ENCODE data around the gene SOX15.
"Not testable (repeated sequence)": the region's sequence is repeated elsewhere in the genome, so short reads cannot be mapped to it uniquely, and the experiment has no call there.

SOX15 gene

DNA sequence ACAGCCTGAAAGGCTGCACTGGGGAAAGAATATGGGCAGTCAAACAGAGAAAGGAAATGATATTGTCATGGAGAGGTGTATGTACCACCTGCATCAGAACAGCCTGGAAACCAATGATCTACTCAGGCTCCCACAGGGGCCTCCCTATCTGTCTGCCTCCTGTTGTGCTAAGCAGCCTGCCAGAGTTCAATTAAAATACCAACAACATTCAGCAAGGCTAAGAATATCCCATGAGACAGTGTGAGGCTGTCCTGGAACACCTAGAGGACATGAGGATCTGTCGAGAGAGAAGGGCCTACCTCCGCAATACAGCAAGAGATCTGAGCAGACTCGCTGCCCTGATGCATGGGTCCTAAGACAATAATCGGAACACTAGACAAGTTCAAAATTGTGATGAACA, 16.4 kb upstream of the SOX15 start:
- FAIRE-seq = no peak

DNA sequence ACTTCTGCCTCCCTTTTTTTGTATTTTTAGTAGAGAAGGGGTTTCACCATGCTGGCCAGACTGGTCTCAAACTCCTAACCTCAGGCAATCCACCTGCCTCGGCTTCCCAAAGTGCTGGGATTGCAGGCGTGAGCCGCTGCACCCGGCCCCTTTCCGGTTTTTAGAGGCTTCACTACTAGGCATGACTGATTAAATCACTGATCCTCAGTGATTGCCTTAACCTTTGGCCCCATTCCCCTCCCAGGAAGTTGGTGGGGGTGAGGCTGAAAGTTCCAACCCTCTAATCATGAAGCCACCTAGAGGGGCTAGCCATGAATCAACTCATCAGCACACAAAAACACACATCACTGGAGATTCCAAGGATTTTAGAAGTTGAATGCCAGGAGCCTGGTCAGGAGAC, 7.7 kb upstream of the SOX15 start:
- FAIRE-seq = not testable (repeated sequence)

DNA sequence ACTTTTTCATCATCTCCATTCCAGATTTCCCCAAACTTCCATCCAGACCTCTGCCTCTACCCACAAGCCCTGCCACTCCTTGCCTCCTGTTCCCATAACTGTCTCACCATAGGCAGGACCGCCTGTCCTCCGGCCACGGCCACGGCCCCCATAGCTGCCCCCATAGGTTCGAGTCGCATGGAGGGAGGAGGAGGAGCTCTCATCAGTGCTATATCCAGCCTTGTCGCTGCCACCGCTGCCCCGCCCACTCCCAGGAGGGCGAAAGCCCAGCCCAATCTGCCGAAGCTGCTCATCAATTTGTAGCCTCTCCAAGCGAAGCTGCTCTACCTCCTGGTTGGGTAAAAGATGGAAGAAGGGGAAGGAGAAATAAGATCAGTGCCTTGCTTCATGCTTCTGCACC, 3.4 kb upstream of the SOX15 start:
- no peak for FAIRE-seq

DNA sequence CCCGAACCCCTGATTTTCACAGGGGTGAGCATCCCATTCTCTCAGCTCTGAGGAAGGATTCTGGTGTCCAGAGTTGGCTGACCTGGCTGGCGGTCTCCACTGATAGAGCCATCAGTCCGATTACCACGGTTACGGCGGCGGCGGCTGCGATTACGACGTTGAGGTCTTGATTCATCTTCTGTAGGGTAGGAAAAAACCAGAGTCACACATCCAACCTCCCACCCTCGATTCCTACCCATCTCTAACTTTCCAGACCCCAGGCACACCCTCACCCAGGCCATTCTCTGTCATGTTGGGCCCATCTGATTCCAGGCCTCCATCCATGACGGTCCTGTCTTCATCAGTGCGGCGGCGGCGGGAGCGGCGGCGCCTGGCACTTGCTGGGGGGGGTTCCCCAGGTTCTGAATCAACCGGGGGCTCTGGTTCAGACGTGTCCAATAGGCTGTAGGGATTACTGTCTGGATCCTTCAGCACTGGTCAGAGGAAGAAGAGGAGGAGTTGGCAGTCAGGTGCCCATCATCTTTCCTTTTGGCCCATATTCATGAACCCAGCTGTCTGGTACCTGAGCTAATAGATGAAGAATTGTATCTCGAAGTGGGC, 2.6 kb upstream of the SOX15 start:
- no peak for FAIRE-seq

DNA sequence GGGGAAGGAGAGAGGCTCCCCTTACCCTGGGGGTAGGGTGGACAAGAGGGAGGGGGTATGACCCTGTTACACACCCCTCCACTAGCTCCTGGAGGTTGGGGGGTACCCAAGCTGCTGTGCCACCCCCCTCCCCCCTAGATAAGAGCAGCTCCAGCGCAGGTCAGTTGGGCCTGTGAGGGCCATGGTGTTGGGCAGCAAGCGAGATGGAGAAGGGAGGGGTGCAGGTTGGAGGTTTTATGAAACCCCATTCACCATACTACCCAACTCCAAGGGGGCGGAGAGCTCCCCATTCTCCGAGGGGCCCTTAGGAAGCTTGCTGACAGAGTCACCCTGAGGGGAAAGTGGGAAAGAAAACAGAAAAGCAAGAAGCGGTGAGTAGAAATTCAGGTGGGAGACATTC, 1.7 kb upstream of the SOX15 start:
- no peak for FAIRE-seq

DNA sequence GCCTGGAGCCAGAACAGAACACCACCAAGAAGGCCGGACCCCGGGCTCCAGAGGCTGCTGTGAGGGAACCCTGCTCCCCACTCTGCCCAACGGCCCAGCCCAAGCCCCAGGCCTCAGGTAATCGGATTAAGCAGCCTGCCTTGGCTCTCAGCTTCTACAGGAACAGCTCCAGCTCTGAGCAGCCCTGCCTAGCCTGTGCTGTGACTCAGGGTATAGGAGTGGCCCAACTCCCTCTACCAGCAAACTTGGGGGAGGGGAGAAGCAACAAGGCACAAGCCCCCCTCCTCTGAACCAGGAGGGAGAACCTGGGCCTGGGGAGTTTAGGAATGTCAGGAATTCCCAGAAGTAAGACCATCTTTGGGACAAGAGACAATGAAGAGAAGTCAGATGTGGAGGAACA, 849 bp upstream of the SOX15 start:
- no peak for FAIRE-seq

DNA sequence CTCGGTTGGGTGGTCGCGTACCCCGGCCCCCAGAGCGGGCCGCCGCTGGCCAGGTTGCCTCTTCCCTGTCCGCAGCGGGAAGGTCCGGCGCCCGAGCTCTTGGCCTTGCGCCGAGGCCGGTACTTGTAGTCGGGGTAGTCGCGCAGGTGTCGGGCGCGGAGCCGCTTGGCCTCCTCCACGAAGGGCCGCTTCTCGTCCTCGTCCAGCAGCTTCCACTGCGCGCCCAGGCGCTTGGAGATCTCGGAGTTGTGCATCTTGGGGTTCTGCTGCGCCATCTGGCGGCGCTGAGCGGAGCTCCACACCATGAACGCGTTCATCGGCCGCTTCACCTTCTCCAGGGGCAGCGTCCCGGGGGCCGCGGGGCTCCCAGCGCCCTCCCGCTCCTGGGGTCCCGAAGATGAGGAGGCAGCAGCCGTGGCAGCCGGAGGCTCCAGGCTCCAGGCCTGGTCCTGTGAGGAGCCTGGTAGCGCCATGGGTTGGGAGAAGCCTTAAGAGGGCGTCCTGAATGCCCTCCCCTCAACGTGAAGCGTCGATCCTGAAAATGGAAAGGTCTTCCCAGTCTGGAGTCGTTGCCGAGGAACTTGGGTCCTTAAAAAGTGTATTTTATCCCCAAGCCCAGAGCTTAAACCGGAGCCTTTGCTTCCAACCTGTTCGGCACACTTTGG, 558 bp downstream of the SOX15 start:
- FAIRE-seq = no peak

DNA sequence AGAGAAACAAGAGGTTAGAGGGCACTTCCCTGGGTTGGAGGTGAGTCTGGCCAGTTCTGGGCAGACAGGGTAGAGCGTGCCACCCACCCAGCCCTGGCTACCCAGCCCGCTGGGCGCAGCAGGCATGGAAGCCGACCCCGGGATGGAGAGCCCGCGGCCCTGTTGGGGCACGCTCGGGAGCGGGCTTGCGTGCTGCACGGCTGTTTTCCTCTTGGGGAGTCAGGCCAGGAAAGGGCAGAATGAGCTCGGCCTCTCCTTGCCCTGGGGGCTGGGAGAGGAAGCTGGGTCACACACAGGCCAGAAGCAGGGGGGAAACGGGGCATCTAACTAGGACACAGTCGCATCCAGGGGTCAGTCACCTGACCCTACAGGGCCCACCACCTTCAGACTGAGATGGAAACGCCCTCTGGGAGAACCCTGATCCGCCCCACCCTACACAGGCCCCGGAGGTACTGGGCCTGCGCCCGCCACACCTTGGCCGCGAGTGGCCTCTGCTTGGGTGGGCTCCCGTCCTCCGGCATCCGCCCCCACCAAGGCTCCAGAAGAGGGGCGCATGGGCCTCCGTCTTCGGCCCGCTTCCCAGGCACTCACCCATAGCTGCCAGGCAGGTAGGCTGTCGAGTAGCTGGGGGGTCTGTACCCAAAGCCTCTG, 1.2 kb downstream of the SOX15 start:
- no peak for FAIRE-seq

DNA sequence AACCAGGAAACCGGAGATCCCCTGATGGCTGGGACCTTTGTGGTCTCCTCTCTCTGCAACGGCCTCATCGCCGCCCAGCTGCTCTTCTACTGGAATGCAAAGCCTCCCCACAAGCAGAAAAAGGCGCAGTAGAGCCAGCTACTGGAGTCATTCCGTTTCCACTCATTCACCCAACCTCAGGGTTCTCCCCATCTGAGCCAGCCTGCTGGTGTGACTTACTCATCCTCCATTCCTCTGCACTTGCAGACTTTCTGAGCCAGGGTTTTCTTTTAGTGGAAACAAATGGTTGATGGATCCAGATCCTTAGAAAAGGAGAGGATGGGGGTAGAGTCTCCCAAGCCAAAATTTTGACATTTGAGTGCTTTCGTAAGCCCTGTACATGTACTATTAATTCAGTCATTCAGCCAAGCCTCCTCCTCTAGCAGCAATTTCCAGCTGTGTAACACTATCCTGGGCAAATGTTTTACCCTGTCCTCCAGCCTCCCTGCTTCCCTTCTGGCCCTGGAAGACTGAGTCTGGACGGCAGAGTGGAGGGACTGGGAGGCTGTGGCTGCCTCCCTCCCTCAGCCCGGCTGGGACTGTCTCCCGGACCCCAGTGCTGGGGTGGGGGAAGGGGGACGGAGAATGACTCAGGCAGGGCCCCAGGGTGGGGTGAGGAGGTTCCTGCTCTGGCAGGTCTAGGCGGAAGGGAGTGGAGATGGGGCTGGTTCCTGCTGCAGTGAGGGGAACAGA, 2.3 kb downstream of the SOX15 start:
- FAIRE-seq = no peak

DNA sequence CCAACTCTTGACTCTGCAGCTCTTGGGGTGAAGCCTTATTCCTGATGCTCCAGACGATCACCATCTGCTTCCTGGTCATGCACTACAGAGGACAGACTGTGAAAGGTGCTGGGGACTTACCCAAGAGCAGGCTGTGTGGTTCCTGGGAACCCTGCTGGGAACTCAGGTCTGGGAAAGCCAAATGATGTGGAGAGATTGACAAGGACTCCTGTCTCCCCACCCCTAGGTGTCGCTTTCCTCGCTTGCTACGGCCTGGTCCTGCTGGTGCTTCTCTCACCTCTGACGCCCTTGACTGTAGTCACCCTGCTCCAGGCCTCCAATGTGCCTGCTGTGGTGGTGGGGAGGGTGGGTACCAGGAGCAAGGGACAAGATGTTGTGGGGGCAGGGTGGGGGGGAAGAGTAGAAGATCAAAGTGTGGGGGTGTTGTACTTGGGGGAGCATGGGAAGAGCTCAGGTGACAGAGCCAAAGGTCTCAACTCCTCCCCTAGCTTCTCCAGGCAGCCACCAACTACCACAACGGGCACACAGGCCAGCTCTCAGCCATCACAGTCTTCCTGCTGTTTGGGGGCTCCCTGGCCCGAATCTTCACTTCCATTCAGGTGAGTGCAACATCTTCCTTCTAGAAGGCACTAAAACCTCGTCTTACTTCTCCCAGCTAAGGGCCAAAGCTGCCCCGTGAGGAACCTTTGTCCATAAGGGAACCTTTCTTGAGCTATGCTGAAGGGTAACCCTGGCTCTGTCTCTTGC, 3.0 kb downstream of the SOX15 start:
- FAIRE-seq = no peak

DNA sequence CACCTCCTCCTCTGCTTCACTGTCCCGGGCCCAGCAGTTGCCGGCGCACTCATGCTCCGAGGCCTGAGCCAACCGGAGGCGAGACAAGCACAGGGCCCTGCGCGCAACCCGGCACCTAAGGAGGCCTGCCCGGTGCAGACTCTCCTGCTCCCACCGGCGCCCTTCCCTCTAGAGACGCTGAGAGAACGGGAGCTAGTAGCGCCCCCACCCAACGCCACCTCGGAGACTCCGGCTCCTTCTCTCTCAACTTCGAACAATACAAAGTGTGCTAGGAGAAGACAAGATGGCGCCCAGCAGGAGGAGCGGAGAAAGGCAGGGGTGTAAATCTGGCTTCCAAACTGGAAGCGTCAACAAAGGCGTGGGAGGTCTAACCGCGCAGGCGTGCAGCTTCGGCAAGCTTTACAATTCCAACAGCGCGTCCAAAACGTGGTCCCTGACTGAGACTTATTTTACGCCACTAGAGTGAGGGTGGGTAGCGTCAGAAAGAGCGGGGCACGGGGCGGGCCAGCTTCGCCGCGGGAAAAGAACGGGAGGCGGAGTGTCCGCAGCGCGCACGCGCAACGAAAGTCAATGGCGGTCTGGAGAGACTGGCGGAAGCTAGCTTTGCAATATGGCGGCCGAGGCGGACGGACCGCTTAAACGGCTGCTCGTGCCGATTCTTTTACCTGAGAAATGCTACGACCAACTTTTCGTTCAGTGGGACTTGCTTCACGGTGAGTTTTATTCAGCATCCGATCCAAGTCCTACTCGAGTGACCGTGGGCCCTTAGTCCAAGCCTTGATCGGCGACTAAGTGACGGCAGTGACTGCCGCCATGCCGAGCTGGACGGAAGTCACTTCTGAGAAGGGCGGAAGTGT, 6.4 kb downstream of the SOX15 start, which contains the start of gene MPDU1:
MPDU1 (plus strand) TSS at position 600 of the 857 bp plus-strand sequence; CDS start at position 611, 11 bp downstream.
- FAIRE-seq = peak; percentile 93

DNA sequence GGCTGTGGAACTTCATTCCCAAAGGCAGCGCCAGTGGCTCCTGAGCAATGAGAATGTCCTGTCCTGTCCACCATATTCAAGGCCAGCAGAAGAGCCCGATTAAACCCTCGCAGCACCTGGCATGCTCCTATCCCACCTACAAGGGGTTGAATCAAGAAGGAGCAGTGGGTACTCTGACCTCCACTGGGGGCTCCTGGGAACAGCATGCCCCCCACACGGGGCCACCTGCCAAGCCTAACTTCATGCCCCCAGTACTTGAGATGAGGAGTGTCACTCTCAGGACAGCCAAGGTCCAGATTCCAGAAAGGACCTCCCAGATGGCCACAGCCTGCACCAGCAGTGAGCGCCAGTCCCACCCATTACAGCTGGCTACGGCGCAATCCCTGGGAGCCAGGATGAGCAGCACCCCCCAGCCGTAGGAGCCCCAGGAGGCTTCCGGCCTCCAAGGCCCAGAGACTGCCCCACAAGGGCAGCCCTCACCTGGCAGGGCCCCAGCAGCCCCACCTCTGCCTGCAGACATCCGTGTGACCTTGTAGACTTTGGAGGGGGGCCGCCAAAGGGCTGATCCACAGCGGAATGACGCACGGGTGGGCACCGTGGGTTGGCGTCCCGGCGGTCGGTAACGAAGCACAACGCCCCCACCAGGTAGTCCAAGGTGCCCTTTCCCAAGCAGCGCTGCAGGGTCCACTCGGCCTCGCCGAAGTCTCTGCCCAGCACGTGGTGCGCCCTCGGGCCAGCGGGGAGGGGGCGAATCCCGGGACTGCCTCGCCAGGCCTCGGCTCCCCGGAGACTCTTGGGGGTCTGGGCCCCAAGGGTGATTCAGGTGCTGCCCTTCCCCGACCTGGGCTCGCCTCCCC, 7.3 kb downstream of the SOX15 start:
- FAIRE-seq = no peak

DNA sequence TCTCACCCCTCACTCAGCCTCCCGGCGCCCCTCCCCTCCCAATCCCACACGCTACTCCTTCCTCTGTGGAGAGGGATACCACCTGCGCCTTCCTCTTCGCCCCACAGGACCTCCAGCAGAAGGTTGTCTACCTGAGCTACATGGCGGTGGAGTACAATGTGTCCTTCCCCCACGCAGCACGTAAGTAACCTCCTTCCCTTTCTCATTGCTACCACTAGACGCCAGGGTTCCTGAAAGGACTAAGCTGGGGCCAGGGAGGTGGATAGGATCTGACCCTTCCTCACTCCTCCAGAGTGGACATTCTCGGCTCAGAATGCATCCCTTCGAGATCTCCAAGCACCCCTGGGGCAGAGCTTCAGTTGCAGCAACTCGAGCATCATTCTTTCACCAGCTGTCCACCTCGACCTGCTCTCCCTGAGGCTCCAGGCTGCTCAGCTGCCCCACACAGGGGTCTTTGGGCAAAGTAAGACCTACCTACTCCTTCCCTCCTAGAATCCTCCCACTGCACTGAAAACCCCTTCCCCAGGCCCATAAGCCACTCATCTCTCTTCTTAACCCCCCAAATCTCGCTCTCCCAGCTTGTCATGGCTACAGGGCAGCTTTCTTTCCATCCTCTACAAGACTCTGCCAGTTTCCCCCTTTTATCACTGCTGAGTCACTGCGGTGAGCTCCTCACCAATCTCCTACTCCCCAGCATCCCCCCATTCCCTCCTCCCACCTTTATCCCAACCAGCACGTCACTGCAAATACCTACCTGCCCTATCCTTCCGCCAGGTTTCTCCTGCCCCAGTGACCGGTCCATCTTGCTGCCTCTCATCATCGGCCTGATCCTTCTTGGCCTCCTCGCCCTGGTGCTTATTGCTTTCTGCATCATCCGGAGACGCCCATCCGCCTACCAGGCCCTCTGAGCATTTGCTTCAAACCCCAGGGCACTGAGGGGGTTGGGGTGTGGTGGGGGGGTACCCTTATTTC, 9.0 kb downstream of the SOX15 start:
- no peak for FAIRE-seq

DNA sequence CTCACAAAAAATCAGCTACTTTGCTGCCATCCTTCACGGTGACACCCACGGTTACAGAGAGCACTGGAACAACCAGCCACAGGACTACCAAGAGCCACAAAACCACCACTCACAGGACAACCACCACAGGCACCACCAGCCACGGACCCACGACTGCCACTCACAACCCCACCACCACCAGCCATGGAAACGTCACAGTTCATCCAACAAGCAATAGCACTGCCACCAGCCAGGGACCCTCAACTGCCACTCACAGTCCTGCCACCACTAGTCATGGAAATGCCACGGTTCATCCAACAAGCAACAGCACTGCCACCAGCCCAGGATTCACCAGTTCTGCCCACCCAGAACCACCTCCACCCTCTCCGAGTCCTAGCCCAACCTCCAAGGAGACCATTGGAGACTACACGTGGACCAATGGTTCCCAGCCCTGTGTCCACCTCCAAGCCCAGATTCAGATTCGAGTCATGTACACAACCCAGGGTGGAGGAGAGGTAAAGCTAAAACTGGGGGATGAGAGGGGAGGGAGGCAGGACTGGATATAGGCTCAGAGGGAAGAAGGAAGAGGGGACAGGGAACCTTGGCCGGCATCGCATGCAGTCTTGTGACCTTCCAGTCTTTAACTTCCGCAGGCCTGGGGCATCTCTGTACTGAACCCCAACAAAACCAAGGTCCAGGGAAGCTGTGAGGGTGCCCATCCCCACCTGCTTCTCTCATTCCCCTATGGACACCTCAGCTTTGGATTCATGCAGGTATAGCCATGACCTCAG, 9.9 kb downstream of the SOX15 start:
- no peak for FAIRE-seq

DNA sequence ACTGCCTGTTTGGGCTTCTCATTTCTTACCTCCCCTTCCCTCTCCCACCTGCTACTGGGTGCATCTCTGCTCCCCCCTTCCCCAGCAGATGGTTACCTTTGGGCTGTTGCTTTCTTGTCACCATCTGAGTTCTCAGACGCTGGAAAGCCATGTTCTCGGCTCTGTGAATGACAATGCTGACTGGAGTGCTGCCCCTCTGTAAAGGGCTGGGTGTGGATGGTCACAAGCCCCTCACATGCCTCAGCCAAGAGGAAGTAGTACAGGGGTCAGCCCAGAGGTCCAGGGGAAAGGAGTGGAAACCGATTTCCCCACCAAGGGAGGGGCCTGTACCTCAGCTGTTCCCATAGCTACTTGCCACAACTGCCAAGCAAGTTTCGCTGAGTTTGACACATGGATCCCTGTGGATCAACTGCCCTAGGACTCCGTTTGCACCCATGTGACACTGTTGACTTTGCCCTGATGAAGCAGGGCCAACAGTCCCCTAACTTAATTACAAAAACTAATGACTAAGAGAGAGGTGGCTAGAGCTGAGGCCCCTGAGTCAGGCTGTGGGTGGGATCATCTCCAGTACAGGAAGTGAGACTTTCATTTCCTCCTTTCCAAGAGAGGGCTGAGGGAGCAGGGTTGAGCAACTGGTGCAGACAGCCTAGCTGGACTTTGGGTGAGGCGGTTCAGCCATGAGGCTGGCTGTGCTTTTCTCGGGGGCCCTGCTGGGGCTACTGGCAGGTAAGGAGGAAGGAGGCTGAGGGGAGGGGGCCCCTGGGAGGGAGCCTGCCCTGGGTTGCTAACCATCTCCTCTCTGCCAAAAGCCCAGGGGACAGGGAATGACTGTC, 10.7 kb downstream of the SOX15 start, which contains the start of gene CD68:
CD68 (plus strand) TSS at position 638 of the 833 bp plus-strand sequence; CDS start at position 678, 40 bp downstream.
- FAIRE-seq = no peak

DNA sequence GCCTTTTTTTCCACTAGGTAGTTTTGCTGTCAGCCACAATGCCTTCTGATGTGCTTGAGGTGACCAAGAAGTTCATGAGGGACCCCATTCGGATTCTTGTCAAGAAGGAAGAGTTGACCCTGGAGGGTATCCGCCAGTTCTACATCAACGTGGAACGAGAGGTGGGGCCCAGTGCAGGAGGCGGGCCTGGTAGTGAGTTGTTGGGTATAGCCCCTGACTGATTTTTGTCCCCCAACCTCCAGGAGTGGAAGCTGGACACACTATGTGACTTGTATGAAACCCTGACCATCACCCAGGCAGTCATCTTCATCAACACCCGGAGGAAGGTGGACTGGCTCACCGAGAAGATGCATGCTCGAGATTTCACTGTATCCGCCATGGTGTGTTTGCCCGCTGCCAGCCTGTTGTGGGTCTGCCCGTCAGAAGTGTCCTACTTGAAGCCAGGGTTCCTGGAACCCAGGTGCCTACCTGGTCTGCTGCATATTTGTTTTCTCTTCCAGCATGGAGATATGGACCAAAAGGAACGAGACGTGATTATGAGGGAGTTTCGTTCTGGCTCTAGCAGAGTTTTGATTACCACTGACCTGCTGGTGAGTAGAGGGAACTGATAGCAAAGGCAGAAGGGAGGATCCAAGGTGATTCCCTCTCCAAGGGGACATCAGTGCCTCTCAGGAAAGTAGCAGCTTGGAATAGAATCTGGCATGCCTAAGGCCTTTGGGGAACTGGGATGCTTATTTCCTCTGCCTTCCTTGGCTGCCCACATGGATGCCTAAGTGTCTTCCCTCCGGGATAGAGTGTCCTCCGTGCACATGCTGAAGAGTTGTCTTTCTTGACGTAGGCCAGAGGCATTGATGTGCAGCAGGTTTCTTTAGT, 12.3 kb downstream of the SOX15 start:
- FAIRE-seq = no peak
